HG03064 (cell line): Measurements from ENCODE around the gene SLC16A8.

Experiments
- ATAC-seq: cut with Tn5 transposase; IDR thresholded peaks from one replicate; pipeline ENCODE4 v1.9.1; 2021; ENCODE audit warnings: low read depth; ENCODE audit not compliant: unreplicated experiment

Gene SLC16A8

DNA sequence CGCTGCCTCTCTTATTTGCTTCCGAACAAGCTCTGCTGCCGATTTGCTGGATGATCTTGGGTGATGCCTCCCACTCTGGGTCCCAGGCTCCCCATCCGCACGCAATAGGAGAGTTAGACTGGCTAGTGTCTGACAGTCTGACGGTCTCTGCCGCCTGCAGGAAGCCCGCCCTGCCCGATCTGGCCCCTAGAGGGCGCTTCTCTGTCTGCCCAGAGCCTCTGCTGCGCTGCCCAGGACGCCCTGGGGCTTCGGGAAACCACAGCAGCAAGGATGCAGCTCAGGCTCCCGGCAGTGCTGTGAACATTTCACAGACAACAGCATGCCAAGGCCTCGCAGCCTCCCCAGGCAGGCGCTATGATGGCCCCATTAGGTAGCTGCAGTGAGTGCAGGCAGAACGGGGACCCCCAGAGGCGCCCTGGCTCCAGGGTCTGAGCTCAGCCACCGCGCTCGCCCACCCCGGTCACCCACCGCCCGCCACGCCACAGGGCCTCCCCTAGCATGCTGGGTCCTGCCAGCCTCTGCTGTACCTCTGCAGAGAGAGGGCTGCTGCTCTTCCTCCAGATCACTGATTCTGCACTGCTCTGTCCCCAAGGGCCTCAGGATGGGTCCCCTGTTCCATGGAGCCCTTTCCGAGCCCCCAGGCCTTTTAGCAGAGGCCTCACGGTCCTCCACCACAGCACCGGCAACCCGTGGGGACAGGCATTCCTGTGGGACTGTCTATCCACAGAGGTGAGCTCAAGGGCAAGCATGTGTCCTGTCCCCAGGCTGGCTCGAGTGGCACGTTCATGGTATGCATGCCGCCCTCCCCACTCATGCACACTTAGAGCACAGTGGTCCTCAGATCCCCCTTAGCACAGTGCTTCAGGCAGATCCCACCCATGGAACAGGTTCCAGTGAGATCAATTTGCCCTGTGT lies 30.8 kb upstream of the SLC16A8 start:
- ATAC-seq, result no peak

DNA sequence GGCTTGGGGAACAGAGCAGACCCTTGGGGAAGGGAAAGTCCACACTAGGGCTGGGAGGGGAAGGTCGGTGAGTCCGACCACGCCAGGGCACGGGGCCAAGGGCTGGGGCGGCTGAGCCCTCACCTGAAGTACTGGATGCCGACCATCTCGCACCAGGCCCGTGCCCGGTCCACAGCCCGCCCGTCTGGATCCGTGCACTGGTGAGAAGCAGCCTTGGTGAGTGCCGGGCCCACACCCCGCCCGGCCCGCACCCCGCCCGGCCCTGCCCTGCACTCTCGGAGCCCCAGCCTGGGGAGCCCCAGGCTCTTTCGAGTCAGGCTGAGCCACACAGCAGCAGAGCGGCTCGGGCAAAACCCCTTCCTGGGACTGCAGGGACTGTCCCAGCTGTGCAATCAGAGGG lies 28.4 kb upstream of the SLC16A8 start:
- ATAC-seq, result no peak

DNA sequence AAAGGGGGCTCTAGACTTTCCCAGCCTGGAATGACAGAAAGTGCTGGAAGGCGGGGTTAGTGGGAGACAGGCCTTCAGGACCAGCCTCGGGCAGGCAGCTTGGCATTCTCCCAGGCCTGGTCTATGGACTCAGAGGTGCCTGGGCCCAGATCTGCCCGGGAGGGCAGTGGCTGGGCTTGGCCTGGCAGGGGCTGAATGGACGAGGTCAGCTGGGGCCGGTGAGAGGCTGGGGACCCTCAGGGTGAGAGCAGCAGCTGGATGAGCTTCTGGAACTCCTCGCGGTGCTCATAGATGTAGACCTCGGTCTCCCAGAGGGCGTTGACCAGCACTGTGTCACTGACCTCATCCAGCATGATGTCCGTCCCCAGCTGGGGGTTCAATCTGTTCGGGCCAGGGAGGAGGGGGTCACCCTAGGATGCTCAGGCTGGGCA lies 28.0 kb upstream of the SLC16A8 start:
- ATAC-seq, result no peak

DNA sequence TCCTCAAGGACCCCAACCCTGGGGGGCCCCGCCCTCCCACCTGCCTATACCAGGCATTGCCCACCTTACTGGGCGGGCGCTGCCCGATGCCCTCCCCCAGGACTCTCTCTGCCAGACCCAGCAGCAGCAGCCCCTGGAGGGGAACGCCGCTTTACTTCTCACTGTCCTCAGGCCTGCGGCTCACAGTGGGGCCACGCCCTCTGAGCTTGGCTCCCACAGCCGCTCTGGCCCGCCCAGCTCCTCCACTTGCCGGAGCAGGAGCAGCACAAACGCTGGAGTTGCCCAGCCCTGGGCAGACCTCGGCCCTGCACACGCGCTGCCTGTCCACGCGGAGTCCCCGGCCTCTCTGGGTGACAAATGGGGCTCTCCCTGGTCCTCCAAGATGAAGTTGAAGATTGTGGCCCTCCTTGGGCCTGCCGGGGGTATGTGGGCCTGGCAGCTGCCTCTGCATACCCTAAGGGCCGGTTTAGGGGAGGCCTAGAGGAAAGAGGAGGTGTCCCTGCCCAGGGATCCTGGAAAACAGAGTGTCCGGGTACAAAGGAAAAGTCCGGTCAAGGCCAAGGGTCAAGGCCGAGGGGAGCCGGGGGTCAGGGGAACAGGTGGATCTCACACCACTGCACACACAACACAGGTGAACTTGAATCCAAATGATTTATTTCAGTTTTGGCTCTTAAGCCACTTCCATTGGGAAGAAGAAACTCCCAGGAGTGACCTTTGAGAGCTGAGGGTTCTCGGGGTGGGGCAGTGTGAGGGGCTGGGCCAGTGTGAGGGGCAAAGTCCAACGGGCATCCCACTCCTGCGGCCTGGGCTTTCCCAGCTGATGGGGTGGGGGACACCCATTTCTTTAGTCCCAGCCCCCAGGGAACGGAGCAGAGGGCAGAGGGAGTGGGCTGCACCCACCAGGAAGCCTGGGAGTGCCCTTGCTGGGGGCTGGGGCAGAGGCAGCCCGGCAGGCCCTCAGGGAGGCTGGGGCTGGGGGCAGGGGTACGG lies 27.2 kb upstream of the SLC16A8 start:
- ATAC-seq, result no peak

DNA sequence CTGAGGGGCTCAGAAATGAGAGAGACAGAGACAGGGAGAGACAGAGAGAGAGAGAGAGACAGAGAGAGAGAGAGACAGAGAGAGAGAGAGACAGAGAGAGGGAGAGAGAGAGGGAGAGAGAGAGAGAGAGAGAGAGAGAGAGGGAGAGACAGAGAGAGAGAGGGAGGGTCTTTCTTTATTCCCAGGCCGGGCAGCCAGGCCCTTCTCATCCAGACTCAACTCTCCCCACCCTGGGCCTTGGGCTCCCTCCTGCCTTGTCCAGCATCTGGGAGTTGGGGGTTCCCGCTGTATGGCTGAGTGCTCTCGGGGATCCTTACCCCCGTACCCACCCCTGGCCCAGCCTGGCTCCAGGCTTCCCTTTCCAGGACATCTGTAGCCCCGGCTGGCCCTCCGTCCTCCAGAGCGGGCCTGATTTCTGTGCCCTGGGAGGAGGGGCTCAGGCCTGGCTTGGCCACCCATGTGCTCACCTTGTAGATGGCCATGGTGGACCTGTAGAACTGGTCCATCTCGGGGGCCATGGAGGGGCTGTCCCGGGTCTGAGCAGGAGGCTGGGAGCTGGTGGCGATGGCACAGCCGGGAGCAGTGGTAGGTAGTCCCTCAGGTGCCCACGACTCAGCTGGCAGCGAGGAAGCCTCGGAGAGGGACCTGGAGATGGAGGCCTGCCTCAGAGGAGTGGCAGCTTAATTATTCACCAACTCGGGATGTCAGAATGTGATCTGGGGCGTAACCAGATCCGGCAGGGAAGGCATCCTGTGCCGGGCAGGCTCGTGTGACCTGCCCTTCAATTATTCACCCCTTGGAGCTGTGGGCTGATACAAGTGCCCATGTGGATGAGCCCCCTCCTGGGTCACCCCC lies 26.3 kb upstream of the SLC16A8 start, which contains the start of gene BAIAP2L2:
TSS of gene BAIAP2L2 (minus strand) at position 677 of the 855 bp plus-strand sequence. CDS start at position 518, 159 bp downstream.
- no peak for ATAC-seq

DNA sequence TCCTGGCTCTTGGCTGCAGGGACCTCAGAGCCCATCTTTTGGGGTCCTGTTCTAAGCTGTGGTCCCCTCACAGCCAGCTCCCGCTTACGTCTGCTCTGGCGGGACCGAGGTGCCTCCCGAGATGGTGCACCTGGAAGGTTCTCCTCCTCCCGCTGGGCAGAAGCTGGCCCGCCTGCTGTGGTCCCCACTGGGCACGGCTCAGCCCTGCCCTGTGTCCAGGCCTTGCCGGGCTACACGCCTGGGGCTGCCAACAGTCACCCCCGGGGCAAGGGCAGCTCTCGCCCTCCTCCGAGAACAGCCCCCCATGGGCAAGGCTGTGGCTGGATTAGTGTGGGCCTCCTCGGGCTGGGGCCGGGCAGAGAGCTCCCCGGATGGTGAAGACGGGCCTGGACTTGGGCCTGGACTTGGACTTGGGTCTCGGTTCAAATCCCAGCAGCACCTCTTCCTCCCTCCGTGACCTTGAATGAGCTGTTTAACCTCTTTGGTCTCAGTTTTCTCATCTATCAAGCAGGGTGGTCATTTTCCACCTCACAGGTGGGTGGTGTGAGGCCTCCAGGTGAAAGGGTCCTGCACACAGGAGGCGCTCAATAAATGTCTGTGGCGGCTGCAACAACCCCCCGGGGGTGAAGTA lies 25.5 kb upstream of the SLC16A8 start:
- ATAC-seq, result no peak

DNA sequence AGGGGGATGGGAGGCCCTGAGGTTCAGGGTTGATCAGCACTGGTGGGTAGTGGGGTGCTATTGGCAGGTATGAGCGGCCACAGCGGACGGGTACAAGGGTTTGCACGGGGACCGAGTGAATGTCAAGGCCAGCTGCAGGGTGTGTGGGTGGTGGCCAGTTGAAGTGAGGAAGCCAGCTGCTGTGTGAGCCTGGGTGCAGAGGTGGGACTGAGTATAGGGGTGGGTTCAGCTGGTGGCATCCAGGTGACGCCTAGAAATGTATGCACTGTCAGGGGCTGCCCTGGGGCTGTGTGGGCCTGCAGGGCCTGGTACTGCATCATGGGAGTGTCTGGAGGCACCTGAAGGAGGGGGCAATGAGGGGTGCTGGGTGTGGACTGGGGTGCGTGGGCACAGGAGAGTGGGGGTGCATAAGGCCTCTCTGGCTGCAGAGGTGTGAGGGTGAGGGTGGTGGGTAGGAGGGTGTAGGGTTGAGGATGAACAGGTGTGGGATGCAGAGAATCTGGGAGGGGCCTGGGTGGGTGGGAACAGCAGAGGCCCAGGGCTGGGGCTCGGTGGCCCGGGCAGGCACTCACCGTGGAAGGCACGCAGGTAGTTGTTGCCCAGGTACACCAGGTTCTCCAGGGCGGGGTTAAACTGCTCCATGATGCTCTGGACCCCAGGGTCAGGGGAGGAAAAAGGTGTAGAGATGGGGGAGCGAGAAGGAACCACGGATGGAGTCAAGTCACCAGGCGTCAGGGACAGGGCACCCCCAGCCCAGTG lies 24.8 kb upstream of the SLC16A8 start:
- ATAC-seq, result no peak

DNA sequence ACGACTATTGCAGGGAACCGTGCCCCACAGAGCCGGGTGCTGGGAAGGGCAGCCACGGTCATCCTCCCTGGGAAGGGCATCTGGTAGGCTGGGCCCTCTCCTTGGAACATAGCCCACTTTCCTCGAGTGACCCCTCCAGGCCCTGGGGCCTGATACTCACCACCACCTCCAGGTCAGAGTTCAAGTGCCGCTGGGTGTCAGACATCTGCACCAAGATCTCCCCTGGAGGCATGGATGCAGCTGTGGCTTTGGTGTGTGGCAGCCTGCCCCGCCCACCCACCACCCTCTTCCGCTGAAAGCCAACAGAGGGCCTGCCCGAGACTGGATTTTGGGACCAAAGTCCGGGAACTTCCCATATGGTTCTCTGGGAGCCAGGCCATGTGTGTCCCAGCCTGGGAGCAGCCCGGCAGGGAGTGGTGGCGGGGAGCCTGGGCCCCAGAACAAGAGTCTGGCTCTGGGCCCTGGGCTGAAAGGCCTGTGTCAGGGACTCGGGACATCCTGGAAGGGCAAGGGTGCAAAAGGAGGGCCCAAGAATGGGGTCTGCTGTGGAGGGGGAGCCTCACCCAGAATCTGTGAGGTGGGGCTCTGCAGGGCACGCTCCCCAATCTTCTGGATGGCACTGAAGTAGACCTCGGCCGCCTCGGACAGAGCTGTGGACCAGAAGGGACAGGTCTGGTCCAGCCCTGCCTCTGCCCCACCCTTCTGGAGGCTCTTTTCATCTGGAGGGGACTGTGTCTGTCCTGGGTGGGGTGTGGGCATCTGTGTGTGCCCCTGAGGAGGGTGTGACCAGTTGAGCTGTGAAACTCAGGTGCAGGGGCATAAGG lies 23.9 kb upstream of the SLC16A8 start:
- ATAC-seq, result no peak

DNA sequence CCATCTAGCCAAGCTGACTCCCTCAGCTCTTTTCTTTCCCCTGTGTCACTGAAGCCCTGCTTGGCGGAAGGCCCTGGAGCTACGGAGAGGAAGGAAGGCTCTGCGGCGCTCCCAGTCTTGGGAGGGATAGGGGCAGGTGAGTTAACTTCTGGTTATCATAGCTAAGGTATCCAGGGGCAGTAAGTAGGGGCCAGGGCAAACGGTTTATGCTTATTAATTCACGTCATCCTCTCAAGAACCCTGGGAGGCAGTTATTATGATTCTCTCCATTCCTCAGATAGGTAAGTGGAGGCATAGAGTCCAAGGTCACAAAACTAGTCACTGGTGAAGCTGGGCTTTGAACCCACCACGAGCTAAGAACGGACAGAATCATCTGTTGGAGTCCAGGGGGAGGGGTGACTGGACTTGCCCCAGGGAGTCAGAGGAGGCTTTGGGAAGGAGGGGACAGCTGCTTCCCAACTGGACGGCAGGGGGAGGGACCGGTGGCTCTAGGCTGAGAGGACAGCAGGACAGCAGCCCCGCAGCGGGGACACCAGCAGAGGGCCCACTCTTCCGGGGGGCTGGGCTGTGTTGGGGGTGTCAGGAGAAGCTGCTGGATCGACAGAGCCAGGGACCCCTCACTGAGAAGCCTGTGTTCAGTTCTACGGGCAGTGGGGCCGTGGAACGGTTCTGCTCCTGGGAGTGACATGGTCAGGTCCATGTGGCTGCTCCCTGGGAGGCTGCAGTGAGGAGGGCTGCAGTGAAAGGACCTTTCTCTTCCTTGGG lies 23.0 kb upstream of the SLC16A8 start:
- no peak for ATAC-seq

DNA sequence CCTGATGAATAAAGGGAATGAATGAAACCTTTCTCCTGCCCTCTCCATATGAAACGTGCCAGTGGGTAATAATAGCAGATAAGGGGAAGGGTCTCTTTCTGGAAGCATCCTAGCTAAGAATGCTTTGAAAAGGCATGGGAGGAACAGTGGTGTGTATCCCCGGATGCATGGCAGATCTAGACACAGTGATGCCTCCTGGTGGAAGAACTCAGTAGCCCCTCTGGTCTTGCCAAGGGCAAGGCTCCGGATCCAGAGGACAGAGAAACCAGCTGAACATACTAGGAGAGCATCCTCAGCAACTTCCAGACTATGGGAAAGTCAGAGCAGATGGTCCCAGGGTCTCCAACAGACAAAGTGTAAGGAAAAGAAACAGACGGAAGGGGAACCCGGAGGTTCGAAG lies 20.1 kb upstream of the SLC16A8 start:
- ATAC-seq, result no peak

DNA sequence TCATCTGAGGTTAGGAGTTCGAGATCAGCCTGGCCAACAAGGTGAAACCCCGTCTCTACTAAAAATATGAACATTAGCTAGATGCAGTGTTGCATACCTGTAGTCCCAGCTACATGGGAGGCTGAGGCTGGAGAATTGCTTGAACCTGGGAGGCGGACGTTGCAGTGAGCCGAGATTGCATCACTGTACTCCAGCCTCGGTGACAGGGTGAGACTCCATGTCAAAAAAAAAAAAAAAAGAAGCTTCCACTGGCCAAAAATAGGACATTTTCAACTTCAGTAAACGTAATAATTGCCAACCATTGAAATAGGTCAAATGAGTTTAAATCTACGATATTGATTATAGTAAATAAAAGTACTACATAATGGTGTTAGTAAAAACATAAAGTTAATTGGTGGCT lies 19.7 kb upstream of the SLC16A8 start:
- ATAC-seq, result no peak

DNA sequence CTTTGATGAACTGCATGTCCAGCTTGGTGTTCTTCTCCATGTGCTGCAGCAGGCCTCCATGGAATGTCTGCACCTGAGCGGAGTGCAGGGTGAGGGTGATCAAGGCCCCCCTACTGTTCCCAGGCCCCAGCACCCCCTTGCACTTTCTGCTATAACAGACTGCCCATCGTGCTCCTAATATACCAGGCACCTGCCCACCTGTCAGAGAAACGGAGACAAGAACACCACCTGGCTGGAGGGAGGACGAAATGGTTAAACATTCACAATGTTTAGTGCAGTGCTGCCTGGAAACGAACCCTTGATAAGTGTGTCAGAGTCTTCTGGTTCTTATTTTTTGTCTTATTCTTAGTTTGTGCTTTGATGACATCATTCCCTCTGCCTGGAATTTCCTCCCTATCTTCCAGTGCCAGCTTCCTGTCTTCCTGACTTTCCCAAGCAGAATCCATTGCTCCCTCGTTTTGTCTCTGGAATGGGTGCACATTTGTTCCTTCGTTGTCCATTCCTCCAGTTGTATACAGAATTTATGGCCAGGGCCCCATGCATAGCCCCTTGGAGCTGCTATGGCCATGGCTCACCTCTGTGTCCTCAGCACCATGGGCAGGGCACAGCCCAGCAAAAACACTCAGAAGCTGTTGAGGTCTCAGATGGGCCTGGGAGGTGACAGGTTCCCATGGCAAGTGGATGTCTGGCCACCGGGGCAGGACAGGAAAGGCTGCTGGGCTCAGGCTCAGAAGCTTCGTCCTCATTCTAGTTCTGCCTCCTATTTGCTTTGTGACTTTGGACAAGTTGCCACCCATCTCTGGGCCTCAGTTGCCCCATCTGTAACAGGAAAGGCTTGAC lies 14.6 kb upstream of the SLC16A8 start:
- no peak for ATAC-seq

DNA sequence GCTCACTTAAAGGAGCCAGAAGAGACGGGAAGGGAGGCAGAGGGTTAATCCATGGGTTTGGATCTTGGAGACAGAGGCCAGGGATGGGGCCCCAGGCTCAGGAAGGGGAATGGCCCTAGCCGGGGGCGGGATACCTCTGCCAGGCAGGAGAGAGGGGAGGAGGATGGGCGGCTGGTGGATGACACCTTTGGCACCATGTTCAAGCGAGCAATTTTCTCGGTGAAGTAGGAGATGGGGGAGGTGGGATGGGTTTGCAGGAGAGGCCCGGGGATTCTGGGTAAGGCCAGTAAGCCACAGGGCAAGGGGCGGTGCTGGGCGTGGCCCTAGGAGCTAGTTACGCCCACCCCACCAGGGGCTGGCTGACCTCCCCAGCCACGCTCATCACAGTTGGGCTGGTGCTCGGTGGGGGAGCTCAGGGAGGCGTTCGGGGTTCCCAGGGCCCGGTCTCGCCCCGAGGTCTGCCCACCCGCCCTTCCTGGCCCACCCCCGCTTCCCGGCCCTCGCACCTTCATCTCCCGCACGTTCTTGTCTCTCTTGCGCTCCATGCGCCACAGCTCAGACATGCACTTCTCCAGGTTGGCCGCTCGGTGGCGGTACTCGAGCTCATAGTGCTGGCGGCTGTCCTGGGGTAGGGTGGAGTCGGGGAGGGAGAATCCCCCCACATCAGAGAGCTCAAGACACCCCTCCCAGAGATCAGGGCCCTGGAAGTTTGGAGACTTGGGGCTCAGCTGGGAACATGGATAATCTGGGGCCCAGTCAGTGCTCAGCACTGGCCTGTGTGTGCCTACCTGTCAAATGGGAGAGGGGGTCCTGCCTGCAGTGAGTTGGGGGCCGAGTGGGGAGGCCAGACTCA lies 13.8 kb upstream of the SLC16A8 start:
- no peak for ATAC-seq

DNA sequence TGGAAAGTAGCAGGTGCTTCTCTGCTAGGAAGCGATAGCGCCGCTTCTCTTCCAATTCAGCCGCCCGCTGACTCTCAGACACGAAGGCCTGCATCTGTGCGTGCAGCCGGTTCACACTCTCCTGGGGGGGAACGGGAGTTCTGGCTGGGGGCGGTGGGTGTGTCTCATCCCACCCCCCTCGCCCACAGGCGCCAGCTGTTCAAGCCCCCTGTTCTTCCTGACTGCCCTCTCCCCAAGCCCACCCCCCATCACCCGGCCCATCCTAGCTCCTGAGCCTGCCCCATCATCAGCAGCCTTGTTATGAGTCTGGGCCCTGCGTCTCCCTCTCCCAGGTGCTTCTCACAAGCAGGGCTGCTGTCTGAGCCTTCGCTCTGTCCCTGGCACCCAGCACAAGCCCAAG lies 13.1 kb upstream of the SLC16A8 start:
- ATAC-seq, result no peak

DNA sequence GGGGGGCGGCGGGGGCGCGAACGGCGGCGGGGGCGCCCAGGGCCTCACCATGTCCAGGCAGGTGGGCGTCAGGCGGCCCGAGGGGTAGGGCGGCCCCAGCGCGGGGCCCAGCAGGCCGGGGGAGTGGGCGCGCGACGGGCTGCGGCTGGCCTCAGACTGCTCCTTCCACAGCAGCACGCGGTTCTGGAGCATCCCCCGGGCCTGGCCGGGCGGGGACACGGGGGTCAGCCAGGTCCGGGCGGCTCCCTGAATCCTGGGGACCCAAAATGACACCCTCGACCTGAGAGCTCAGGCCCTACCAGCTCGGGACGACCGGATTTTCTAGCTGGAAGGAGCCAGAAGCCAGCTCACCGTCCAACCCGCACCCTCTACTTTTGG lies 5.5 kb upstream of the SLC16A8 start:
- no peak for ATAC-seq
